IPS DF 4.7 (cell line): Measurements from ENCODE around the gene KDSR.

Source experiments
- DNase-seq: peaks from one replicate; pipeline ENCODE4 v3.0.0-alpha.2; 2013; ENCODE audit warnings: low spot score; ENCODE audit errors: extremely low read depth

Gene KDSR

GRCh38 chr18:63284827-63285733 is 81.9 kb downstream of the KDSR start:
- no peak for DNase-seq

- DNase-seq: no peak
Measured at GRCh38 chr18:63284173-63284799, 82.7 kb downstream of the KDSR start.

DNA sequence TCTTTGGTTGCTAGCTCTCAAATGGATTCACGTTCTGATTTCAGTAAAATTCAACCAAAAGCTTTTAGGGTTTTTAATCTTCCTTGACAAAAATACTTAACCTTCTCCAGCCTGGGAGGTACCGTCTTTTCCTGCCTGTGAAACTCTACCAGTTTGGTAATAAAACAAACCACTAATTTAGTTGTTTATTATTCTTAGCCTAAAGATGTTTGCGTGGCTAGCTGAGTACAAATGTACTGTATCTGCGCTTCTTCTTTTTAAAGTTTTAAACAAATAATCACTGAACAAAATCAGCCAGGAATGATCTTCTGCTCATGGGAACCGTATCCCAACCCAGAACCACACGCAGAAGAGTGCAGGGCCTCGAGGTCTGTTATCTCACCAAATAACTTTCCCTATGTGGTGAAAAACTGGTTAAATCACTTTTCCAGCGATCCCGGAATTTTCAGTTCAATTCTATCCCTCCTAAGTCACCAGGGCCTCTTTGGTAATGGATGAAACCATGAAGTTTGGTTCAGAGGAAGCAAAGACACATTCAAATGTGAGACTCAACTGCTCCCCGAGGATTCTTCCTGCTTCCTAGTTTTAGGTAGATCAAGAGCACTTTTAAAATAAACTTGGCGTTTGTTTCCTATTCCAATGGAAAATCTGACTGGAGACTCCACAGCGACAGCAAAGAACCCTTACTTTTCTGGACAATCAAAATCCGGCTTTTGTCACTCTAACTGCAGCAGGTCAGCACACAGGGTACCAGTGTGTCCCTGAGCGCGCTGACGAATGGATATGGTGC is 83.5 kb downstream of the KDSR start:
- no peak for DNase-seq

DNA sequence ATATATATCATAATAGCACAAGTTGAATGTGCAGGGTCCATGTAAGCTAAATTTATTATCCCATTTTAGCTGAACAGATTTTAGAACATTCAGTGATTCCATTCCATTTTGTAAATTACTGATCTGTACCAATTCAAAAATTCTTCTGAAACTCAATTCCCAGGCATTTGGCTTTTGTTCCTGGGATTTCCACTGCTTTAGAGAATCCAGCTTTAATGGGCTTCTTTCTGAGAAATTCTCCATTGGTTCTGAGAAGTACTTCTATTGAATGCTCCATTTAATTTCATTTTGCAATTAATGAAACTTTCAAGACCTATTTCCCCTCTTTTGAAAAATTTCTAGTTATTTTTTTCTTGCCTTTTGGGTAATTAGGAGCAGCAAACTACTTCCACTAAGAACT is 84.2 kb downstream of the KDSR start:
- DNase-seq: no peak
